OCI-LY3 (cell line): ENCODE results near the gene ARHGAP26.

Source experiments
- H2AFZ ChIP-seq: fragments of 200-600, 300-600 bp; shearing (Covaris generic); 2 replicates; pipeline ENCODE4 v1.6.0; 2014; ENCODE audit warnings: antibody characterized with exemption, low read depth, low read length
- H3K27ac ChIP-seq: fragments of 200-600, 300-600 bp; sonication (generic); 2 replicates; pipeline ENCODE4 v1.5.1; 2014; ENCODE audit warnings: mild to moderate bottlenecking, low read length, moderate library complexity, mixed read lengths
- H3K27me3 ChIP-seq: fragments of 200-600, 300-600 bp; sonication (generic); 2 replicates; pipeline ENCODE4 v1.6.1; 2014; ENCODE audit warnings: low read depth, low read length, mixed read lengths
- H3K36me3 ChIP-seq: fragments of 200-600, 300-600 bp; sonication (generic); replicated peaks from 2 replicates; pipeline ENCODE3; 2014; ENCODE audit warnings: low read depth, low read length, mixed read lengths
- H3K4me1 ChIP-seq: fragments of 300-600, 200-600 bp; sonication (generic); 2 replicates; pipeline ENCODE4 v1.6.1; 2014; ENCODE audit warnings: low read length, mixed read lengths
- H3K4me2 ChIP-seq: fragments of 200-600, 300-600 bp; sonication (generic); 2 replicates; pipeline ENCODE4 v1.6.1; 2014; ENCODE audit warnings: low read length, mixed read lengths
- H3K4me3 ChIP-seq: fragments of 300-600, 200-600 bp; sonication (generic); 2 replicates; pipeline ENCODE4 v1.5.1; 2014; ENCODE audit warnings: antibody characterized with exemption, mild to moderate bottlenecking, low read length, moderate library complexity
- H3K79me2 ChIP-seq: fragments of 300-600, 200-600 bp; shearing (Covaris generic); 2 replicates; pipeline ENCODE4 v1.6.1; 2014; ENCODE audit warnings: mild to moderate bottlenecking, low read length, mixed read lengths
- H3K9ac ChIP-seq: fragments of 300-600, 200-600 bp; shearing (Covaris generic); 2 replicates; pipeline ENCODE4 v1.6.0; 2014; ENCODE audit warnings: mild to moderate bottlenecking, low read length, moderate library complexity
- H3K9me3 ChIP-seq: fragments of 200-600, 300-600 bp; shearing (Covaris generic); 2 replicates; pipeline ENCODE4 v1.6.1; 2014; ENCODE audit warnings: low read length, mixed read lengths; ENCODE audit not compliant: insufficient read depth
- H4K20me1 ChIP-seq: fragments of 200-600, 300-600 bp; sonication (generic); 2 replicates; pipeline ENCODE4 v1.6.1; 2016; ENCODE audit warnings: low read length, mixed read lengths; ENCODE audit not compliant: insufficient read depth
- CTCF ChIP-seq: fragments of 200-600, 300-600 bp; sonication (generic); IDR thresholded peaks from 2 replicates; pipeline ENCODE4 v1.5.1; 2014; ENCODE audit warnings: antibody characterized with exemption, low read length, low read depth
- EZH2phosphoT487 ChIP-seq: fragments of 200-600 bp; shearing (Covaris generic); IDR thresholded peaks from 2 replicates; pipeline ENCODE4 v1.6.1; 2018; ENCODE audit warnings: antibody characterized with exemption, mixed run types, low read depth

The ARHGAP26 gene

GRCh38 chr5:142753116-142753631 is 17.0 kb upstream of the ARHGAP26 start:
- H4K20me1 ChIP-seq, result no peaks in the 10 kb centered on the region
- no peaks in the 10 kb centered on the region for H3K36me3 ChIP-seq
- peaks cover 8% of the 10 kb centered on the region for H3K4me1 ChIP-seq
- H3K9ac ChIP-seq, result no peak overlapping the region
- TF ChIP-seq EZH2phosphoT487, result no peak
- no peak for TF ChIP-seq CTCF
- no peak overlapping the region for H3K4me3 ChIP-seq
- H3K27me3 ChIP-seq, result 0 out of 2 replicates have a peak, but pooled peaks cover 3% of the 10 kb centered on the region
- H3K79me2 ChIP-seq, result no peaks in the 10 kb centered on the region
- no peak overlapping the region for H2AFZ ChIP-seq
- H3K9me3 ChIP-seq, result no peaks in the 10 kb centered on the region
- H3K27ac ChIP-seq, result no peak overlapping the region
- no peak overlapping the region for H3K4me2 ChIP-seq

GRCh38 chr5:142754031-142754430 is 16.1 kb upstream of the ARHGAP26 start:
- no peak for TF ChIP-seq CTCF
- H3K27me3 ChIP-seq, result 0 out of 2 replicates have a peak, but pooled peaks cover 3% of the 10 kb centered on the region
- H3K4me3 ChIP-seq, result no peak overlapping the region

GRCh38 chr5:142756576-142756975 is 13.6 kb upstream of the ARHGAP26 start:
- Histone ChIP-seq H3K36me3 (no peaks in the 10 kb centered on the region), H3K4me1 (no peaks in the 10 kb centered on the region), H3K27me3 (0 out of 2 replicates have a peak, but pooled peaks cover 3% of the 10 kb centered on the region), H3K4me3 (no peak overlapping the region), H4K20me1 (no peaks in the 10 kb centered on the region), H3K4me2 (no peak overlapping the region), H3K79me2 (no peaks in the 10 kb centered on the region), H3K9ac (no peak overlapping the region), H2AFZ (no peak overlapping the region), H3K27ac (no peak overlapping the region), H3K9me3 (no peaks in the 10 kb centered on the region)
- no peak for TF ChIP-seq EZH2phosphoT487
- TF ChIP-seq CTCF, result no peak

More at GRCh38 chr5:142754031-142754430, 16.1 kb upstream of the ARHGAP26 start:
- H4K20me1 ChIP-seq, result no peaks in the 10 kb centered on the region
- H3K36me3 ChIP-seq, result no peaks in the 10 kb centered on the region
- no peak overlapping the region for H3K9ac ChIP-seq
- no peak overlapping the region for H3K4me2 ChIP-seq
- no peaks in the 10 kb centered on the region for H3K9me3 ChIP-seq
- H3K4me1 ChIP-seq, result peaks cover 5% of the 10 kb centered on the region
- no peak overlapping the region for H3K27ac ChIP-seq
- no peaks in the 10 kb centered on the region for H3K79me2 ChIP-seq
- no peak overlapping the region for H2AFZ ChIP-seq

DNA sequence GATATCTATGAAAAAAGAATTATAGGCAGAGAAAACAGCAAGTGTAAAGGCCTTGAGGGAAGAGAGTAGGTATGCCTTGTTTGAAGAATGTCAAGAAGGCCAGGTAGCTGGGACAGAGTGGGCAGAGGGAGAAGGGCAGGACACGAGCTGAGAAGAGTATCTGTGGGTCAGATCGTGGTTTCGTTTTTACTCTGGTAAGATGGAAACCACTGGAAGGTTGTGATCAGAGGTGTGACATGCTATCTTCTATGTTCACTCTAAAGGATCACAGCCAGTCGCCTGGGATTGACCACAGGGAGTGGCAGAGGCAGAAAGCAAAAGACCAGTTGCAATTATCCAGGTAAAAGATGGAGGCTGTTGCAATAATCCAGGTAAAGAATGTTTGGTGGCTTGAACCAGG is 12.6 kb upstream of the ARHGAP26 start:
- H3K27me3 ChIP-seq, result 0 out of 2 replicates have a peak, but pooled peaks cover 3% of the 10 kb centered on the region
- no peaks in the 10 kb centered on the region for H4K20me1 ChIP-seq
- no peak overlapping the region for H3K4me3 ChIP-seq
- H3K36me3 ChIP-seq, result no peaks in the 10 kb centered on the region
- no peaks in the 10 kb centered on the region for H3K79me2 ChIP-seq
- no peak for TF ChIP-seq EZH2phosphoT487
- H3K9ac ChIP-seq, result no peak overlapping the region
- no peak overlapping the region for H2AFZ ChIP-seq
- no peak overlapping the region for H3K4me2 ChIP-seq
- H3K9me3 ChIP-seq, result no peaks in the 10 kb centered on the region
- no peaks in the 10 kb centered on the region for H3K4me1 ChIP-seq
- H3K27ac ChIP-seq, result no peak overlapping the region
